GM15510 (cell line): ENCODE results near the gene EXOSC6.

Source experiments
- POLR2A ChIP-seq: IDR thresholded peaks from 3 replicates; pipeline ENCODE4 v1.6.1; 2011; ENCODE audit warnings: borderline replicate concordance; ENCODE audit not compliant: insufficient read length; ENCODE audit errors: extremely low read depth

Gene EXOSC6

GRCh38 chr16:70257391-70257790 lies 5.7 kb upstream of the EXOSC6 start:
- TF ChIP-seq POLR2A, result no peak

GRCh38 chr16:70255574-70255973 lies 3.8 kb upstream of the EXOSC6 start:
- TF ChIP-seq POLR2A, result no peak

DNA sequence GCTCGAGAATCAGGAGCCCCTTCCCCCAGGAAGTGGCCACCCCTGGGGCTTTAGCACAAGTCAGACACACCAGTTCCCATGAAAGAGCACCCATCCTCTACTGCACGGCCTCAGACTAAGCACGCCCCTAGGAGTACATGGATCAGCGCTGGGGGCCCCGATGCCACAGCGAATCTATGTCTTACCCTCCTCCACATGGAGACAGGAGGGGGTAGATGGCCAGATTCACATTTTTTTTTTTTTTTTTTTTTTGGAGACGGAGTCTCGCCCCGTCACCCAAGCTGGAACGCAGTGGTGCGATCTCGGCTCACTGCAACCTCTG lies 3.2 kb upstream of the EXOSC6 start:
- no peak for TF ChIP-seq POLR2A

DNA sequence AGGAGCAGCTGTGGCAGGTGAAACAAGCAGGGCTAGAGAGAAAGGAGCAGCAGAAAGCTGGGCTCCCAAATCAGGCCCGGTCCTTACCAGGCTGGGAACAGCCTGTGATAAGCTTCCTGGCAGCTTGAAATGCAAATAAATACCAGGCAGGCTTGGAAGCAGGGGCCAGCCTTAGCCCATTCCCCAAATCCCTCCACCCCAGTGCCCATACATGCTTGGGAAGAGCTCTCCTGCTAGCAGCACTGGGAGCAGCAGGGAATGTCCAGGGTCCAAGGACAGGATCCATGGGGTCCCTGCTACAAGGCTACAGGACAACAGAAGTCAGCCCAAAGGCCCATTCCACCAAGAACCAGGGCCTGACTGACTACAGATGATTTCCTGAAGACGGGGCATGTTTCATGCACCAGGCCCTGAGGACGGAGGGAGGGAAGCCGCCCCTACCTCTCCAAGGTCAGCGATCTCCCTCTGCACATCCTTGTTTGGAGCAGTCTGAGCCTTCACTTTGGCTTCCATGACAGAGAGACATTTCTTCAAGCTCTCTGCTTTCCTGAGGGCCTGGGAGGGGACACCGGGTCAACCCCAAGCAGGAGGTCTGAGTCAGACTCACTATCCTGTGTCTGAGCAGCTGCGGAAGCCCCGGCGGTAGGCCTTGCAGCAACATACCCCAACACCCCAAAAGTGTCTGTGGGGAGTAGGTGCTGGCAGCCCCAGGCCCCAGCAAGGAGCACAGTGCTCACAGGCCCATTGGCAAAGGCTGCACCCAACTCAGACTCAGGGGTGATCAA lies 2.6 kb upstream of the EXOSC6 start:
- no peak for TF ChIP-seq POLR2A

DNA sequence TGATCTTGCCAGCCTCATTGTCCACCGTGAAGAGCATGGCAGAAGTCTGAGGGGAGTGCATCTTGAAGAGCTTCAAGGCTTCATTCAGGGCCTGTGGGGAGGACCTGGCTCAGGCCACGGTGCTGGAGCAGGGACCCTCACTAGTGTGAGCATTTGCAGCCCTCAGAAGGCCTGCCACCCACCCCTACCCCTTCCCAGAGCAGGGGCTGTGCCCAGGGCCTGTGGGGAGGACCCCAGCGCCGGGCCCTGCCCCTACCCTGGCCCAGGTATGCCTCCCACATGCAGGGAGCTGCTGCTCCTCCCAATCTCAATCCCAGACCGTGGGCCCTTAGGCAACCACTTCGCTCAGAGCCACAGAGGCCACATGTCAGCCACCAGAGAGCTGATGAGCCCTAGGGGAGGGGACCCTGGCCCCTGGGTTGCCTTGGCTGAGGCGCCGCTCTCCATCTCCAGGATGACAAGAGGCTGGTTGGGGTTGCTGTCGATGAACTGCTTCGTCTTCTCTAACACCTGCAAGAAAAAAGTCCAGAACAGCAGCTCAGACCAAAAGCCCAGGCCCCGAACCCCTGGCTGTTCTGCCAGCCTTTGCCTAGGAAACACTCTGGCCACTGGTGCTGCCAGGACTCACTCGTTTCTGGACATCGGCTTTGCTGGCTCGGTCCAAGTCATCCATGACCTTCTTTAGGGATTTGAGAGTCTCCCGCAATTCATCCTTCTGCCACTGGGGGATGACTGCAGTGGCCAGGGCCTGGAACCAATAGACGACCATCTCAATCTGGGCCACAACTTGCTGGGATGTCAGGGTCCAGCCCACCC lies 1.8 kb upstream of the EXOSC6 start:
- peak; percentile 15 for TF ChIP-seq POLR2A

DNA sequence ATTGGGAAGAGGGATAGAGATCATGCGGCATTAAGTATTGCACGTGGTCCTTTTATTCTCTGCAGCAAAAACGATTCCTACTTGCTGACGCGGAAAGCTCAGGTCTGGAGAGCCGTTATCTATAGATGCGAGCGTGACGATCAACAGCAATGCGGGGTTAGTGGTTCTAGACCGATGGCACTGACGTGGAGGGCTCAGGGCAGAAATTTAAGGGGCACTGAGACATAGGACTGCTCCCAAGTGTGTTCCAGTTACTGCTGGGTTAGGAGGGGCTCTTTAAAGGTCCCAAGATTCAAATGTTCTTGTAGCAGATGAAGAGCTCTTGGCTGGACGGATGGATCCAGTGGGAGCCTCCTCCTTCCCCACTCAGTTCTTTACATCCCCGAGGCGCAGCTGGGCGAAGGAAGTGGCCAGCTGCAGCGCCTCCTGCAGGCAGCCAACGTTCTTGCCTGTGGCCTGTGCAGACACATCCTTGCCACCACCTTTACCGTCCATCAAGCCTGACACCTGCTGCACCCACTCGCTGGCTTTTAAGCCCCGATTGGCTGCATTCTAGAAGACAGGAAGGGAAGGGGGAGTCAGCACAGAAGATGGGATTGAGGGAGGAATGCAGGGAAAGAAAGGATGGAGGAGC lies 732 bp upstream of the EXOSC6 start:
- TF ChIP-seq POLR2A, result no peak

- TF ChIP-seq POLR2A, result no peak
Measured at GRCh38 chr16:70250748-70251628, 752 bp downstream of the EXOSC6 start.
